Tibial artery (tissue), 4 donors: ENCODE results near the gene LCMT2.
"Not testable (repeated sequence)": the region's sequence is repeated elsewhere in the genome, so short reads cannot be mapped to it uniquely, and the experiment has no call there.

Experiments used
- DNase-seq, 2 donors: peaks; one replicate each; pipeline ENCODE4 v3.0.0-alpha.2; 2019
- H3K27ac ChIP-seq, 2 donors: fragments of 200-600 bp; sonication (generic) in 1 of 2; 1 replicate in 1 of 2; 2 replicates in 1 of 2; pipeline ENCODE4 v1.5.1; 2018 to 2019; ENCODE audit warnings: mild to moderate bottlenecking in 1 of 2
- H3K27me3 ChIP-seq, 2 donors: fragments of 200-600 bp; sonication (generic) in 1 of 2; one replicate each; pipeline versions ENCODE4 v1.5.1 to v1.6.0; 2016 to 2019
- H3K36me3 ChIP-seq, 3 donors: fragments of 200-600 bp; sonication (generic) in 2 of 3; one replicate each; pipeline ENCODE4 v1.5.1; 2016 to 2019; ENCODE audit warnings: mild to moderate bottlenecking in 2 of 3
- H3K4me1 ChIP-seq, 4 donors: fragments of 200-600 bp; sonication (generic) in 2 of 4; 1 replicate in 3 of 4; 2 replicates in 1 of 4; pipeline ENCODE4 v1.5.1; 2016 to 2019
- H3K4me3 ChIP-seq, 2 donors: fragments of 200-600 bp; sonication (generic) in 1 of 2; 1 replicate in 1 of 2; 2 replicates in 1 of 2; pipeline ENCODE4 v1.5.1; 2018 to 2019; ENCODE audit warnings: mild to moderate bottlenecking in 2 of 2
- H3K9me3 ChIP-seq, 3 donors: fragments of 200-600 bp; sonication (generic) in 1 of 3; one replicate each; pipeline ENCODE4 v1.5.1; 2016 to 2019
- intact Hi-C: fragments of 100-400 bp; cut with DNase I; formaldehyde crosslinking; loops from one replicate; pipeline ENCODE4 v1.15.0; 2023; ENCODE audit warnings: low total_unique reads
- TF ChIP-seq, protein P1 (sequence below), 2 experiments: fragments of 200-600 bp in 1 of 2; fragments of 450-650 bp in 1 of 2; IDR thresholded peaks; one replicate each; pipeline ENCODE4 v1.5.1; 2017 to 2019; ENCODE audit warnings: antibody characterized with exemption in 2 of 2, mild to moderate bottlenecking in 1 of 2, moderate library complexity in 1 of 2

The LCMT2 gene

DNA sequence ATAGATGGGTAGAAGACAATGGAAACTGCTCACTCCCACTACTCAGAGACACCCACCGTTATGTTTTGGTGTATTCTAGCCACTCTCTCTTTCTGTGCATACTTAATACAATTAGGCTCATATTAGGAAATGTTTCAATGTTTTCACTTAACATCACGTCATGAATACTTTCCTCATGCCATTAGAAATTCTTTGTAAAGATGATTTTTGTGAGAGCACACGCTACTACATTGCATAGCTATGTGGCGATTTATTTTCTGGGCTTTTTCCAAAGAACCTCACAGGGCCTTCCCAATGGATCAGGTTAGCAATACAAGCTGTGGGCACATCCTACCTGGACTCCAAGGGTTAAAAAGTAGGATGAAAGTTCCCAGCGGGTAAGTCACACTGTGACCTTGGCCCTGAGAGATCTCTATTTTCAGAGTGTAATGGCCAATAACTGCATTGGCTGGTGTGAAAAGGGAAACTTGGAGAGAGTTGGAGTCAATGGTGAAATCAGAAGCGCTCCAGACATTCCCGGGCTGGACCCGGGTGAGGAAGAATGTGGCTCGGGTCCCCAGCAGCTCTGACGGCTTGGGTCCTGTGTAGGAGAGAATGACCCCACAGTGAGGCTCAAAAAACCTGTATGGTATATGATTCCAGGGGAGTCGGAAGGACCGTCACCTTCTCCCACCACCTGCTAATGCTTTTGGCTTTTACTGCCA, 37.8 kb downstream of the LCMT2 start:
- Histone ChIP-seq H3K27ac (no peak overlapping the region), H3K4me1 (peaks cover 0 to 17% (median 11%) of the 10 kb centered on the region in 4 donors), H3K27me3 (peaks cover 0 to 24% of the 10 kb centered on the region in 2 donors), H3K4me3 (no peak overlapping the region), H3K36me3 (no peaks in the 10 kb centered on the region), H3K9me3 (no peaks in the 10 kb centered on the region)
- no peak for DNase-seq
- intact Hi-C loops, result no loop called here
- TF ChIP-seq, protein P1, sequence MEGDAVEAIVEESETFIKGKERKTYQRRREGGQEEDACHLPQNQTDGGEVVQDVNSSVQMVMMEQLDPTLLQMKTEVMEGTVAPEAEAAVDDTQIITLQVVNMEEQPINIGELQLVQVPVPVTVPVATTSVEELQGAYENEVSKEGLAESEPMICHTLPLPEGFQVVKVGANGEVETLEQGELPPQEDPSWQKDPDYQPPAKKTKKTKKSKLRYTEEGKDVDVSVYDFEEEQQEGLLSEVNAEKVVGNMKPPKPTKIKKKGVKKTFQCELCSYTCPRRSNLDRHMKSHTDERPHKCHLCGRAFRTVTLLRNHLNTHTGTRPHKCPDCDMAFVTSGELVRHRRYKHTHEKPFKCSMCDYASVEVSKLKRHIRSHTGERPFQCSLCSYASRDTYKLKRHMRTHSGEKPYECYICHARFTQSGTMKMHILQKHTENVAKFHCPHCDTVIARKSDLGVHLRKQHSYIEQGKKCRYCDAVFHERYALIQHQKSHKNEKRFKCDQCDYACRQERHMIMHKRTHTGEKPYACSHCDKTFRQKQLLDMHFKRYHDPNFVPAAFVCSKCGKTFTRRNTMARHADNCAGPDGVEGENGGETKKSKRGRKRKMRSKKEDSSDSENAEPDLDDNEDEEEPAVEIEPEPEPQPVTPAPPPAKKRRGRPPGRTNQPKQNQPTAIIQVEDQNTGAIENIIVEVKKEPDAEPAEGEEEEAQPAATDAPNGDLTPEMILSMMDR (IDR thresholded peaks at IDR 0.05), result no peak

DNA sequence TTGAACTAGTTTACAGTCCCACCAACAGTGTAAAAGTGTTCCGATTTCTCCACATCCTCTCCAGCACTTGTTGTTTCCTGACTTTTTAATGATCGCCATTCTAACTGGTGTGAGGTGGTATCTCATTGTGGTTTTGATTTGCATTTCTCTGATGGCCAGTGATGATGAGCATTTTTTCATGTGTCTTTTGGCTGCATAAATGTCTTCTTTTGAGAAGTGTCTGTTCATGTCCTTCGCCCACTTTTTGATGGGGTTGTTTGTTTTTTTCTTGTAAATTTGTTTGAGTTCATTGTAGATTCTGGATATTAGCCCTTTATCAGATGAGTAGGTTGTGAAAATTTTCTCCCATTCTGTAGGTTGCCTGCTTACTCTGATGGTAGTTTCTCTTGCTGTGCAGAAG, 40.7 kb downstream of the LCMT2 start:
- H3K36me3 ChIP-seq, H3K4me3 ChIP-seq, H3K9me3 ChIP-seq, H3K27ac ChIP-seq, DNase-seq: not testable (repeated sequence)
- intact Hi-C loops, result loop anchor here (10.0 kb wide), 1 partner anchor 95 kb away; no protein-coding TSS in a partner anchor
- Histone ChIP-seq H3K27me3 (peaks cover 0 to 12% of the 10 kb centered on the region in 2 donors), H3K4me1 (peaks cover 0 to 17% (median 11%) of the 10 kb centered on the region in 4 donors)

DNA sequence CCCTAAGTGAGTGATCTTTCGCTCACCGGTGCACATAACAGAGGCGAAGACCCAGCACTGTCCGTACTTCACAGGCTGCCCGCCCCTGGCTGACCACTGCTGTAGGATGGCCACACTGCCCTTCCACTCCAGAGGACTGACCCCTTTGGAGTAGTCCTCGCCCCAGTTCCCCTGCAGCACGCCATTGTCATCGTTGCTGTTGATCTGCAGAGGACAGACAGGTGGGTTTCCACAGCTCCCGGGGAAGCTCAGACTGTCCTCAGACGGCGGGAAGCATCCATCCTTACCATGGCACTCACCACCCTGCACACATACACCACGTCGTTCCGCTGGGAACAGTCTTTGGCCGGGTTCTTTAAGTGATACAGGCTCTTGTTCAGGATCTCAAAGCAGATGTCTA, 43.1 kb downstream of the LCMT2 start:
- Histone ChIP-seq H3K4me1 (peaks cover 0 to under 1% (median 0%) of the 10 kb centered on the region in 4 donors), H3K9me3 (no peaks in the 10 kb centered on the region), H3K27me3 (peaks cover 0 to 6% of the 10 kb centered on the region in 2 donors), H3K4me3 (no peak overlapping the region), H3K36me3 (no peaks in the 10 kb centered on the region), H3K27ac (no peak overlapping the region)
- DNase-seq, result no peak
- TF ChIP-seq, protein P1 (IDR thresholded peaks at IDR 0.05), result no peak
- intact Hi-C loops, result loop anchor here (10.0 kb wide), 1 partner anchor 92 kb away; no protein-coding TSS in a partner anchor

DNA sequence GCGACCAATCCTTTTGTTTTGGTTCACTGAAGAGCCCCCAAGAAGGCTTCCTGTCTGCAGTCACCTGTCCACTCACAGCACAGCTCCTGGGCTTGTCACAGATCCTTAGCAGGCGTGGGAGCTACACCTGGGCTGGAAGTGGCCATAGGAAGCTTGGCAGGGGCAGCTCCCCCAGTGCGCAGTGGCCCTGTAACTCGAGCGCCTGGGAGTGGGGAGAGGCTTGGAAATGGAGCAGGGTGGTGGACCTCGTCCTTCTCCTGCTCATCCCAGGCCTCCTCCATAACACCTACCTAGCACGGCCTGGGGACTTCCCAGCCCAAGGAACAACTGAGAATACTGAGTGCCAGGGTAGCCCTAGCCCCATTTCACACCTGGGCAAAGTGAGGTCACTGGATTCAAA, 44.3 kb downstream of the LCMT2 start:
- Histone ChIP-seq H3K36me3 (no peaks in the 10 kb centered on the region), H3K4me1 (no peaks in the 10 kb centered on the region), H3K27me3 (peaks cover 0 to 13% of the 10 kb centered on the region in 2 donors), H3K4me3 (no peak overlapping the region), H3K27ac (no peak overlapping the region), H3K9me3 (no peaks in the 10 kb centered on the region)
- TF ChIP-seq, protein P1 (IDR thresholded peaks at IDR 0.05), result no peak
- intact Hi-C loops, result loop anchor here (10.0 kb wide), 1 partner anchor 91 kb away; no protein-coding TSS in a partner anchor
- no peak for DNase-seq

DNA sequence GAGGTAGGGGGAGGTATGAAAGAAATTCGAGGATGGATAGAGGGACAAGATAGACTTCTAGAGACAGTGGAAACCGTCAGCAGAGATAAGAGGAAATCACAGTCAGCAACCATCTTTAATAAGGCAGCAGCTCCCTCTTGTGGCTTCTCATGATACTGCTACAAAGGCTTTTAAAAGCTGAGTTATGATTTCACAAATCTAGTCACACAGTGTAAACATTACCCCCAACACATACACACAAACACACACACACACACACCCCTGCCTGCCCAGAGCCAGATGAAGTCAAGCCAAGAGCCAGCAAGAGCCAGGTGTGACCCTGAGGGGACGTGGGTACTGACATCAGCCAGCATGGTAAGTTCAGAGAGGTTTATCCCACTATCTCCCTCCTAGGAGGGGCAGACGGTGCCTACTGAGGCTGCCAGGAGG, 44.8 kb downstream of the LCMT2 start:
- H3K27ac ChIP-seq, result no peak overlapping the region
- no peaks in the 10 kb centered on the region for H3K36me3 ChIP-seq
- H3K9me3 ChIP-seq, result no peaks in the 10 kb centered on the region
- H3K4me3 ChIP-seq, result no peak overlapping the region
- intact Hi-C loops, result loop anchor here (10.0 kb wide), 1 partner anchor 91 kb away; no protein-coding TSS in a partner anchor
- H3K27me3 ChIP-seq, result peaks cover 0 to 13% of the 10 kb centered on the region in 2 donors
- H3K4me1 ChIP-seq, result no peaks in the 10 kb centered on the region
- TF ChIP-seq, protein P1 (IDR thresholded peaks at IDR 0.05), result peak; percentile 79 to 82
- DNase-seq, result peak in 1 of 2 donors; percentile 49

DNA sequence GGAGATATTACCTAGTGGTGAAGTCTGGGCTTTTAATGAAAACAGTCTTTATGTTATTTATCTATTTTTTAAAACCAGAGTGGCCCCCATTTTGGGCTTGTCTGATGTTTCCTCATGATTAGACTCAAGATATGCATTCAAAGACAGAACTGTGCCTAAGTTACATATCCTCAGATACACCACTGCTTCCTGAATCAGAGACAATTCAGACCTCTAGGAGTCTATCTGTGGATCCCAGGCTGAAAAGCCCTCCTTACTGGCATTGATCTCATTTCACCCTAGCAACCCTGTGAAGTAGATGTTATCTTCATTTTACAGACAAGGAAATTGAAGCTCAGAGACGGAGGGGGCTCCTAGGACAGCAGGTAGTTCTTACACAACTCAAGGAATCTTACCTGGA, 46.8 kb downstream of the LCMT2 start:
- intact Hi-C loops, result loop anchor here (5.0 to 10.0 kb wide), 2 partner anchors 56 to 89 kb away; no protein-coding TSS in a partner anchor

More for the DNA sequence above, 46.8 kb downstream of the LCMT2 start:
- DNase-seq, result no peak
- H3K4me3 ChIP-seq, result no peak overlapping the region
- TF ChIP-seq, protein P1 (IDR thresholded peaks at IDR 0.05), result no peak
- H3K9me3 ChIP-seq, result no peaks in the 10 kb centered on the region
- no peak overlapping the region for H3K27ac ChIP-seq
- no peaks in the 10 kb centered on the region for H3K4me1 ChIP-seq
- no peaks in the 10 kb centered on the region for H3K36me3 ChIP-seq
- H3K27me3 ChIP-seq, result peaks cover 0 to 20% of the 10 kb centered on the region in 2 donors
